GM10847 (cell line): ENCODE results near the gene TYW1.

Source experiments
- POLR2A ChIP-seq: IDR thresholded peaks from 2 replicates; pipeline ENCODE4 v1.6.1; 2011; ENCODE audit not compliant: insufficient read length; ENCODE audit errors: extremely low read depth

Gene TYW1

DNA sequence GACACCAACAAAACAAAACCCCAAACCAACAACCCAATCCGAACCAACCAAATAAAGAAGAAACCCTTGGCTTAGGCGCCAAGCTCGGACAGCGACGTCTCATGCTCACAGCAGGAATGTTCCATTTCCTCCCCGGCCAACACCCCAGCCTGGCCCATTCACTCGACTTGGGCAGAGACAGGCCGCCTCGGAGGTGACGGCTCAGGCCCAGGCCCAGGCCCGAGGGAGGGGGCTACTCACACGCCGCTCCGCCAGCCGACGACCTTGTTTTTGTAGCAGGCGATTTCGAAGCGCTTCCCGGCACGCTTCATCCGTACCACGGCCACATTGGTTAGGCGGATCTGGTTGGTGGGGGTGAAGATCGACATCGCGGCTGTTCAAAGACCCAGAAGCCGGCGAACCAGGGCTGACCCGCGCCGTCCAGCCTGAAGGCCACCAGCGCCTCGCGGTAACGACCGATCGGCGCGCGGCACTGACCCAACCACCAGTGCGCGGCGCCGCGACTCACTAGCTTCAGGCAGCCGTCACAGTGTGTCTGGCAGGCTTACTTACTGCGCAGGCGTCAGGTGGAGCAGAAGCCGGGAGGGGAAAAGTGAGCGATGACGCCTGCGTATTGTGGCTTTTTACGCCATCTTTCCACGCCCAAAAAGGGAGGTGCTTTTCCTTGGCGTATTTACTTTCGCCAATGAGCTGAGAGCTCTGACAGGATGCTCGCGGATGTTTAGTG lies 1.4 kb upstream of the TYW1 start, which contains the start of gene SBDS:
SBDS (minus strand) TSS at position 537 of the 727 bp plus-strand sequence; CDS start at position 368, 169 bp downstream.
- TF ChIP-seq POLR2A, result peak; percentile 78

DNA sequence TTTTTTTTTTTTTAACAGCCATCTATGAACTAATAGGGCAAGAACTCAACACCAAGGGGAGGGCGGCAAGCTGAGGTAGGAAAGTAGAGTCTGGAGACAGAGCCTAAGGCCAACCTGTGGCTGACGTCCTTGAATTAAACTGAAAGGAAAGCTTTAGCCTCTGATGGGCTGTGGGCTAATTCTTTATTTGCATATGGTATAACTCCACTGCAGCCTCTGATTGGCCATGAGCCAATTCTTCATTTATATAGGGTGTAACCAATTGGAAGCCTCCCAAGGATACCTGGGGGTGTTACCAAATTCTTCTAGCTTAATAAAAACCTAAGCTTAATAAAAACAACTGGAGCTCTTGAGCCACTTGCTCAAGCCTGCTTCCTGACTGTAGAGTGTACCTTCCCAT lies 10.3 kb downstream of the TYW1 start:
- TF ChIP-seq POLR2A, result no peak

- TF ChIP-seq POLR2A, result no peak
These were observed 11.6 kb downstream of the TYW1 start for GRCh38 chr7:67008260-67008659.

DNA sequence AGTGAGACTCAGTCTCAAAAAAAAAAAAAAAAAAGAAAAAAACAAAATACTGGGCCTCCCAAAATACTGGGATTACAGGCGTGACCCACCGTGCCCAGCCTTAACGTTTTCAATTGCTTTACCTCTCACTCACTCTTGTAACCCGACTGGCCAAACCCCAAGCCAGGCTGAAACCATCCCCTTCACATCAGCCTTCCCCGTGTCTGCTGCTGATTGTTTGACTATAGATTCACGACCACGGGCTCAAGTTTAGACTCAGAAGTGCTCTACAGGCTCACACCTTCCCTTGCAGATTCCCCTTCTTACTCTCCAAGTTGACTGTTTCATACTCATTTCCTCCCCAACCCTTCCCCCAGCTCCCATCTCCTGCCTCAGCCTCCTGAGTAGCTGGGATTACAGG lies 22.3 kb downstream of the TYW1 start:
- no peak for TF ChIP-seq POLR2A

- no peak for TF ChIP-seq POLR2A
These were observed 23.1 kb downstream of the TYW1 start for GRCh38 chr7:67019562-67020390.

- TF ChIP-seq POLR2A, result no peak
These were observed 24.6 kb downstream of the TYW1 start for GRCh38 chr7:67021260-67021659.

DNA sequence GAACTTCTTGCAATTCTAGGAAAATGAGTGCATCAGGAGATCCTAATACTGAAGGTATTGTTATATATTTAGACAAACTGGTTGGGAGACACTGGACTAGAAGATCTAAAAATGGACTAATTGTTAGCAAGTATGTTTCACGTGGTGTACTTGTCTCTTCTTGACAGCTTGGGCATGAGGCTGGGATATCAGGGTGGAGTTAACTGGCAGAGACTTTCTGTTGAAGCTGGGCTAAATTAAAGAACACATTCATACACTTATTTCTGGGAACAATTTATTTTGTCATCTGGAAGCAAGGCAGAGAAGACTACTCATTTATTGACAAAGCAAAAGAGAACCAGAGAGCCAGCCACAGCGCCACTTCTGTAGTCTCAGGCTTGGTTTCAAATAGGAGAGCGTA lies 25.9 kb downstream of the TYW1 start:
- no peak for TF ChIP-seq POLR2A

- no peak for TF ChIP-seq POLR2A
These were observed 36.6 kb downstream of the TYW1 start for GRCh38 chr7:67033251-67033650.

DNA sequence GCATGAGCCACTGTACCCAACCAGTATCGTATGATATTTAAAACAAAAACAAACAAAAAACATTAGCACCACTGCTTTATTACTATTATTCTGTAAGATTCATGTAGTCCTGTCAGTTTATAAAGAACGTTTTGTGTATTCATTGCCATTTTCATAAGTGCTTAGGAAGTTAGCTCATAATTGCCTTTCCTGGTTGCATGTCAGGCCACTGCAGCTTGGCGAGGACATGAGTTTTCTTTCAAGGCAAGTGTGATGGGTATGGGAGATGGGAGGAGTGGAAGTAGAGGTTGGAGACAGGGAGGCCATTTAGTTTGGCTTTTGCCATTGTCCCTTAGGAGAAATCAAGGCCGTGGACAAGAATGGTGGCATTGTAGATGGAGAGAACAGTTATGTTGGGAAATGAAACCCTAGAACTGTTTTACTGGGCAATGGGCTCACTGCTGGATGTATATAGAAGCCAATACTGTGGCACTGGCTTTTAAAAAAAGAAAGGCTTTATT lies 48.9 kb downstream of the TYW1 start:
- TF ChIP-seq POLR2A, result no peak

DNA sequence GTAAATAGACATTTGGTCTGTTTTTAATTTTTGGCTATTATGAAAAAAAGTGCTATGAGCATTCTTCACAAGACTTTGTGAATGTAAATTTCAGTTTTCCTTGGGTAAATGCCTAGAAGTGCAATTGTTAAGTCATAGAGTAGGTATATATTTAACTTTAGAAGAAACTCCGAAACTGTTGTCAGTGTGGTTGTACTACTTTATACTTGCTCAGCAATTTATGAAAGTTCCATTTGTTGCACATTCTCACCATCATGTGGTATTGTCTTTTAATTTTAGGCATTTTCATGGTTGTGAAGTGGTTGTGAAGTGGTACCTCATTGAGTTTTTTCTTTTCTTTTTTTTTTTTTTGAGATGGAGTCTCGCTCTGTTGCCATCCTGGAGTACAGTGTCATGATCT lies 60.0 kb downstream of the TYW1 start:
- TF ChIP-seq POLR2A, result no peak

DNA sequence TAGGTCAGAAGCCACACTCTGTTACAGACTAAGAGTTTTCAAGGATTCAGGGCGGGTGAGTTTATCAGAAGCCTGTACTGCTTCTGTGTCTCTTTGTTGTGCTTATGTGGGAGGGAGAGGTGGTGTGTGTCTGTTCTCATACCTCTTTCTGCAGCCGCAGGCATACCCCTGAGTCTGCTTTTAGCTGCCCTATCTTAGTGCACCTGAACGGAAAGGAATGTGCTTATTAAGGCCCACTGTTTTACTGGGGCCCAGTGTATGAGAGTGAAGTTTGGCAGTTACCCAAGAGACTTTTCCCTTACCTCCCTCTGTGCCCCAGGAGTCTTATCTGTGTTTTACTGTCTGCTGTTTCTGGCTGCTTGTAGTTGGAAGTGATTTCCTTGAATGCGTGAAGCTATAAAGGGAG lies 104.3 kb downstream of the TYW1 start:
- no peak for TF ChIP-seq POLR2A

DNA sequence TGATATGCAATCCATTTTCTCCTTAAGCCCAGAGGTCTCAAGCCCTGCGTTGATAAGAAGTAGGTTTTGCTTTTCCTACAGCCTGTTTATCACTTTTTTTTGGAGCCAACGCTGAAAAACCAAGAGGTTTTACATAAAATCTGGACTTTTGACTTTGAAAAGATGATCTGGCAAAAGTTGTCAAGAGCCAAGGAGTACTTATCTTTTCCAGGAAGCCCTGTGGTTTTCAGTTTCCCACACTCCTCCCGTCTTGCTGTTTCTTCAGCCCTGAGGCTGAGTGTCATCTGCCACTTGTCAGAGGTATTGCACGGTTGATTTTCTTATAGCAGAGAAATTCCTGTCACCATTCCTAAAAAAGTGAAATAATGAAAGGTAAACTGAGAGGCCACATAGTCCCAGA lies 108.7 kb downstream of the TYW1 start:
- no peak for TF ChIP-seq POLR2A

- TF ChIP-seq POLR2A, result no peak
These were observed 209.8 kb downstream of the TYW1 start for GRCh38 chr7:67206452-67206851.

DNA sequence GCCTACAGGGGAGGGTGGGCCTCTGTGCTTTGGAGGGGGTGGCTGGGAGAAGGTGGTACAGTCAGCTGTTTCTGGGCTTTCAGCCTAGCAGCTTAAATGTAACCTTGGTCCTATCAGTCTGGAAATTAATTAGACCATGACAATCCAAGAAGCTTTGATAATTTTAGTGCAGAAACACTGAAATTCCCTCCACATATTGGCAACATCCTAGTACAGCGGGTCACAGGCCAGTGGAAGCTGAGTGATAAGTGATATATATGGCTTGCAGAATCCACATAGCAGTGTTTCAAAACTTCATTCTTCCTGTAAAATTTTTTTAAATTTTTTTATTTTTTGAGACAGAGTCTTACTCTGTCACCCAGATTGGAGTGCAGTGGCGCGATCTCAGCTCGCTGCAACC lies 212.6 kb downstream of the TYW1 start:
- TF ChIP-seq POLR2A, result no peak

- TF ChIP-seq POLR2A, result no peak
These were observed 213.9 kb downstream of the TYW1 start for GRCh38 chr7:67210567-67210966.

GRCh38 chr7:67251986-67252558 lies 255.4 kb downstream of the TYW1 start:
- TF ChIP-seq POLR2A, result no peak
